Occipital lobe (tissue), 2 donors: ENCODE measurements around the gene RACK1. TPM values are rescaled to one million over a fixed set of nuclear protein-coding genes. Genes with fewer than 3 reads are reported as not detected.
"Not testable (repeated sequence)": the region's sequence is repeated elsewhere in the genome, so short reads cannot be mapped to it uniquely, and the experiment has no call there.

ENCODE experiments used
- DNase-seq: peaks from one replicate; lab custom pipeline; 2025; lab: John Stamatoyannopoulos, UW
- total RNA-seq: library from RNA; depleted of rRNA; stranded (reverse); fragments of >200 nt; gene quantifications from one replicate; pipeline ENCODE4 v1.2.3, GENCODE V29; 2014

Gene RACK1
- total RNA-seq: 2,761 TPM

DNA sequence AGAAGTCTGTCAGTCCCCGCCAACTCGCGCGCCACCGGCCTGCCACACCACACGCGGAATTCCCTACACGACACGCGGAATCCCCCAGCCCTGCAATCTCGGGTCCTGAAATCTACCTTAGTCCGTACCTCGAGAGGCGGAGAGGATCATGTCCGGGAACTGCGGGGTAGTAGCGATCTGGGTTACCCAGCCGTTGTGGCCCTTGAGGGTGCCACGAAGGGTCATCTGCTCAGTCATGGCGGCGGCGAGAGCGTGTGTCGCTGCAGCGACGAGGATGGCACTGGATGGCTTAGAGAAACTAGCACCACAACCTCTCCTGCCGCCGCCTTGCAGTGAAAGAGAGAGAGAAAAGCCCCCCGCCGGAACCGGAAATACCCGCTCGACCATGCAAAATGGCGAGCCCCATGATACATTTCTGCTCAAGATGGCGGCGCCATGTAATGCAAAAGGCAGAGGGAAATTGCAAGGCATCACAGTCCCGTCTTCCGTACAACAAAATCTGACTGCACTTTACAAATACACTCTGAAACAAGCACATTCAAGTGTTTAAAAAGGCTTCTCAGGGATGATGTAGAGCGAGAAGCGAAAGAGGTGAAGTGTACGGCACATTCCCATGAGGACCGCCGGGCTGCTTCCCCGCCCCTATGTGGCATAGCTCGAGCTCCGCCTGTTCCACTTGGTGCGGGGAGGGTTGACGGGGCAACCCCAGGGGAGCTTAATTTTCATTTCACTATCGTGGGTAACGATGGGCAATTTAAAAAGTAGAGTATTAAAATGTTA lies at the start of gene RACK1:
Gene RACK1 (minus strand): TSS at position 343 of the 780 bp plus-strand sequence. CDS start 106 bp downstream, at position 237.
- no peak for DNase-seq

DNA sequence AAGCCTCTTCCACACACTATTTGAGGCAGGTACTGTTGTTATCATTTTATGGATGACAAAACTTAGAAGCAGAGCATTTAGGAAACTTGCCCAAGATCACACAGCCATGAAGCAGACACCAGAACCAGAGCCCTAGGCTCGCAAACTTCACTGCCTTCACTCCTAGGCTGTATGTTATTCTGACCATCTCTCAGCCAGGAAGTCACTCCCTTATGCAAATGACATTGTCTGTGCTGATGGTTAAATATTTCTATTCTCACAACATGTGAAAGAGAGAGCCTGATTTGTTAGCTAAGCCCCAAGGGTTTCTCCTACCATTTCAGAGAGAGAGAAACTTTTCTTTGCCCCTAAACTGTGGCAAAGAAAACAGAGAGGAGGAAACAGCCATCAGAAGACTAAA lies 43.6 kb upstream of the RACK1 start:
- DNase-seq: not testable (repeated sequence)

DNA sequence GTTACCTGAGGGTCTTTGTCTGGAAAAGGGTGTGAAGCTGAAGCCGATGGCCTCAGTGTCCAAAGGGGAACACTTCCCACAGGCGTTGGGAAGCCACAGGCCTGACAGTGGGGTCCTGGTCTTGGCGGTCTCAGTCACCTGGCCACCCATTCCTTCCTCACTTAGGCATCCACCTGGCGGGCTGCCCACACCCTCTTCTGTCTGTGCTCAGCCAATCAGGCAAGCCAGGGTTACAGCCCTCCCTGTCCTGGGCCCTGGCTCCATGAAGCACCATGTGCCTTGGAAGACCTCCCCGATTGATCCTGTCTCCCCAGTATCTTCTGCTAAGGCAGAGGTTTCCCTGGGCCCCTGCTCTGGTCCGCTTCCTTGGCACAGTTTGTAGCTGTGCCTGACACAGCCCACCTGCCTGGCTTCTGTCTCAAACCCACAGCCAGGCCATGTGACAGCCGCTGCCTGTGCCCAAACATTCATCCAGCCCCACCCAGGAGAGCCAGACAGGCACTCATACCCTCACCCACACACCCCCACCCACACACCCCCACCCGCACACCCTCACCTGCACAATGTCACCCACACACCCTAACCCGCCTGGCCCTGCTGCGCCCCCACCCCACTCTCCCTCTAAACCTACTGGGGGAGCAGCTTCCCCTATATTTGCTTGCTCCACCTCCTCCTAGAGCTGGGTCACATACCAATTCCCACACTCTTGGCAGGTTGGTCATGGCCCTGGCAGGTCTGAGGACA lies 42.4 kb upstream of the RACK1 start:
- DNase-seq: not testable (repeated sequence)

DNA sequence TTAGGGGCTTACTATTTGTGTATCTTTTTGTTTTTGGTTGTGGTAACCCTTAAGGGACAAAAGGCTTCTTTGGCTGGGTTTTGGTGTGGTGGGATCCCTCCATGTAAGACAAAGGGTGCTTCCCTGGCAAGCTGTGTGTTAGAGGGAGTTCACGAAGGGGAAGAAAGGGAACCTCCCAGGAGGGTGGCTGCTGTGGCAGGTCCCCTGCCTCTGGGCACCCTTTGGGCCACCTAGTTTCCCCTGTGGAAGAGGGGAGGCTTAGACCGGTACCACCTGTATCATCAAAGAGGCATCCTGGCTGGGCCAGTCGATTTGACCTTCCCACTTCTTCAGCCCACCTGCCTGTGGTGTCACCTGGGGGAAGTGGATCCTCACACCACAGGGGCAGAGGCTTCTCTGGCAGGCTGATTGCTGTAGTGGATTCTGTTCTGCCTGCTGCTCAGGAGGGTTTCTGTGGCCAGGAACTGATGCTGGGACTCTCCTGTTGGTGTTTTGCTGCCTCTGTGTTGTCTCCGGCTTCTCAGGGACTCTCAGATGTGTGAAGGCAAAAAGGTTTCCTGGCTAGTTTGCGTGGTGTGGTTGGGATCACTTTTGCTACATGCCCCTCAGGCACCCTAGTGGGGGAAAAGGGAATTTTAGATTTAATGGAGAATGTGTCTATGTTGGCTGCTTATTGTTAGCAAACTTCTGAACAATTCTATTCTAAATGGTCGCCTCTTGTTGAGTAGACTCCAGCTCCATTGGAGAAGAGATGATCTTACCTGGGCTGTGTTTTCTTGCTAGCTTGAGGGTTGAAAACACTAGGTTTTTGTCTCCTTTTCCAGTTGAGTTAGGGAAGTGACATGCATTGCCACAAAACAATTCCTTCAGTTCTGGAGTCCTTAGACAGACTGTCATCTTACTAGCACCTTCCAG lies 40.4 kb upstream of the RACK1 start:
- DNase-seq: not testable (repeated sequence)

DNA sequence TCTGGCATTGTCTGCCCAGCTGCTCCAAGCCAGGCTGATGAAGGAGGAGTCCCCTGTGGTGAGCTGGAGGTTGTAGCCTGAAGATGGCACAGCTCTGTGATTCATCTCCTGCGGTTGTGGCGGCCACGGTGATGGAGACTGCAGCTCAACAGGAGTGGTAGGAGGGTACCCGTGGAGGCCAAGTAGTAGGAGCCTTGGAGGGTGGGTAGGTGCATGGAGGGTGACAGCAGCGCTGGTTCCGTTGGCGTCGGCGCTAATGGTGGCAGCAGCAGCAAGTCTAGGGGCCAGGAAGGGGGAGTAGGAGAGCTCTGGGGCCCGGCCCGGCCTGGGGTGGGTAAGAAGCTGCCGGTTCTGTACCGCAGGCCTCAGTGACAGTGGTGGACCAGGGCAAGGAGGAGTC lies 39.6 kb upstream of the RACK1 start:
- DNase-seq: no peak

DNA sequence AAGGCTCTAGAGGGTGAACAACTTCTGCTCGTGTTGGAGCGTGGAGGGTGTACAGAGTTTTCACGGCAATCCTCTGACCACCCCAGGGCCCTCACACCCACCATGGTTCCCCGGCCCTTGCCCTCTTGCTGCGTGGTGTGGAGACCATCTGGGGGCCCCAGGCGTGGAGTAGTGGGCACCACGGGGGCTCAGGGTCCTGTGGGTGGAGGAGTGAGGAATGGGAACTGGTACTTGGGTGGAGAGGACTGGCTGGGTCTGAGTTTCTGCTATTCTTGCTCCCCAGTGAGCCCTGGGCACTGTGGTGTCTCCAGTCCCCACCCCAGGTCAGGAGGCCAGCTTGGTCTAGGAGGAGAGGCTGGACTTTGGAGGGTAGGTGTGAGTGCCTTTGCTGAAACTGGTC lies 39.2 kb upstream of the RACK1 start:
- no peak for DNase-seq

DNA sequence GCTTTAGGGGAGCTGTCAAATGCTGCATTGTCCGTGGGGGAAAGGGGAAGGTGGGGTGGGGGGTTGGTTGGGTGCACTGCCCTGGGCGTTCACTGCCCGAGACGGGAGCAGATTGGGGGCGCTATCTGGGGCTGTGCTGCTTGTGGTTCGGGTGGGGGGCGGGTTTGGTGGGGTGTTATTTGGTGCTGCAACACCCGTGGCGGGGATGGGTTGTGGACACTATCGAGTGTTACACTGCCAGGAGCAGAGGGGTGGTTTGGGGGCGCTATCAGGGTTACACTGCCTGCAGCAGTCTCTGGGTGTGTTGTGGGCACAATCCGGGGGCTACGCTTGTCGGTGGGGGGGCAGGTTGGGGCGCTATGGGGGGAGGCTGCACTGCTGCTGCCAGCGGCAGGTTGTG lies 38.7 kb upstream of the RACK1 start:
- DNase-seq: not testable (repeated sequence)

DNA sequence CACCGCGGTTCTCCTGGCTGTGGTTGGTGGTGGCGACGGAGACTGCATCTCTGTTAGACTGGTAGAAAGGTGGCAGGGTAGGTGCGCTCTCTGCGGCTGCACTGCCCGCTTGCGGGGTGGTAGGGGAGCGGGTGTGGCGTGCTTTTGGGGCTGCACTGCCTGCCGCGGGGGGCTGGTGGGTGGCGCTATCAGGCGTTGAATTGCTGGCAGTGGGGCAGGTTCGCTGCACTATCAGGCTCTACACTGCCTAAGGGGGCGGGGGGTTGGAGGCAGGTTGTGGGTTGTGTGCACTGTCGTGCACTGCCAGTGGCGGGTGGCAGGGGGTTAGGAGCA lies 38.2 kb upstream of the RACK1 start:
- no peak for DNase-seq

DNA sequence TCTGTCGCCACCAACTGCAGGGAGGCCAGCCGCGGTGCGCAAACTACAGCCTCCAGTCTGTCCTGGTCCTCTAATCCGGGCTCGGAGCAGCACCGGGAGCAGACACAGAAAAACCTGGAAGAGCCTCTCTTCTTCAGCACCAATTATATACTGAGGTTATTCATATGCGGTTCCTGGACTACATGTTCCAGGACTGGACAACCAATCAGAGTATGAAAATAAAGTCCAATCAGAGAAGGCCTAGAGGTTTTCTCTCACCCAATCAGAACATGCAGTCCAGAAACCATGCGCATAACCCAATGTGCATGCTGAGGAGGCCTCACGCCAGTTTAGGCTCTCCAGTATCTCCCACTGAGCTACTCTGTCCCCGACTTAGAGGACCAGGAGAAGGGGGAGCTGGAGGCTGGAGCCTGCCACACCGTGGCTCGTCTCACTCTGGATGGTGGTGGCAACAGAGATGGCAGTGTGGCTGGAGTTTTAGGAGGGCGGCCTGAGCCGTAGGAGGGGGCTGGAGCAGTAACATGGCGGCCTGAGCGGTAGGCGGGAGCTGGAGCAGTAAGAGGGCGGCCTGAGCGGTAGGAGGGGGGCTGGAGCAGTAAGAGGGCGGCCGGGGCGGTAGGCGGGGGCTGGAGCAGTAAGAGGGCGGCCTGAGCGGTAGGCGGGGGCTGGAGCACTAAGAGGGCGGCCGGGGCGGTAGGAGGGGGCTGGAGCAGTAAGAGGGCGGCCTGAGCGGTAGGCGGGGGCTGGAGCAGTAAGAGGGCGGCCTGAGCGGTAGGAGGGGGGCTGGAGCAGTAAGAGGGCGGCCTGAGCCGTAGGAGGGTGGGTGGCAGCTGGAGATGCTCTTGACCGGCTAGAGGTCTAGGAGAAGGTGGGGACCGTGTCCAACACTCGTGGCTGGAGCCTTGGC lies 37.6 kb upstream of the RACK1 start:
- DNase-seq: no peak

DNA sequence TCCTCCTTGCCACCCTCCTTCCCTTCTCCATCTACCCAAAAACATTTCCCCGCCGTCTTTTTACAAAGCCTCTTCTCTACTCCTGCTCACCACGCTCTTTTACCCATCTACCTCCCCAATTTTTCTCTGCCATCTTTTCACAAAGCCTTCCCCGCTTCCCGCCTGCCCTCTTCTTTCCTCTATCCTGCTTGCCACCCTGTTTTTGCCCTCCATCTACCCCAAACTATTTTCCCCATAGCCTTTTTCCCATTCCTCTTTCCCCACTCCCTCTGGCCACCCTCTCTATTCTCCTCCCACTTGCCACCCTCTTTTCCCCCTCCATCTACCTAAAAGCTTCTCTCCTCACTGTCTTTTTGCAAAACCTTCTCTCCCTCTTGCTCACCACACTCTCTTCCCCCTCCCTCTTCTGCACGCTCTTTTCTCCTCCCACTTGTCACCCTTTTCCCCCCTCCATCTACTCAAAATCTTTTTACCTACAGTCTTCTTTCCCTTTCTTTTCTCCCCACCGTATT lies 36.6 kb upstream of the RACK1 start:
- DNase-seq: no peak

DNA sequence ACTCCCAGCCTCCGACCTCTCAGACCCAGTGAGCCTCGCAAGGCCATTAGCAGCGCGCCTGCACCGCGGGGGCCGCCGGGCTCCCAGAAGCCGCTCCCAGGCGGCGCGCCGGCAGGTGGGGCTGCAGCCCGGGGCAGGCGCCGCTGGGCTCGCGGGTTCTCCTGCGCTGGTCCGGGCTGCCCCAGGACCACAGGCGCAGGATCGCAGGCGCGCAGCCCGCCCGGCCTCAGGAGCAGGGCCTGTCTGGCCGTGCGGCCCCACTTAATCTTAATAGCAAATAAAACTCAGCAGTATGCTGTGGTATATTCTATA lies 29.7 kb upstream of the RACK1 start:
- not testable (repeated sequence) for DNase-seq

DNA sequence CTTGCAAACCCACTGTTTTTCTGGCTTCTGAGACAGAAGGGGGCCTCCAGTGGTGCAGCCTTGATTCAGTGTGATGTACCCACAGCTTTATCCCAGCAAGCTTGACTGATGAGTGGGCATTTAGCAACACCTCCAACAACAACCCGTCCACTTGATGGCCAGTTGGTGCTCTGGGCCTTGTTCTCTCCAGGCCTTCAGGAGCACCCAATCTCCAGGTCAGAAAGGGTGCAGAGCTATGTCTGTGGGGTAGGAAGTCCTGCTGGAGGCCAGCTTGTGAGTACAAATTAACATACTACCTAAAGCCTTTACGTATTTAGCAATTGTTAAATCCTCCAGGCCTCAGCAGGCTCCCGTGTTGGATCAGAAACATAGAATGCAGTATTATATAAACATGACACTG lies 27.4 kb upstream of the RACK1 start:
- no peak for DNase-seq

DNA sequence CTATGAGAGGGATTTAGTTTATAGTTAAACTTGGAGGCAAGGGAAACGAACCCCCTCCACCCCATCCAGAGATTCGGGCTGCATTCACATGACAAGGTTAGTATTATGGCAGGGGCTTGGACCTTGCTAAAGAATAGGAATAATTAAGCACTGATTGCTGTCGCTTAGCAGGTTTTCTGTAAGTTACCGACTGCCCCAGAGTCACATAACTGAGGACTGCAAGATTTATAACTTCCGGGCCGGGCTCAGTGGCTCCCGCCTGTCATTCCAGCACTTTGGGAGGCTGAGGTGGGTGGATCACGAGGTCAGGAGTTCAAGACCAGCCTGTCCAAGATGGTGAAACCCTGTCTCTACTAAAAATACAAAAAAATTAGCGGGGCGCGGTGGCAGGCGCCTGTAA lies 24.2 kb upstream of the RACK1 start:
- DNase-seq: not testable (repeated sequence)

DNA sequence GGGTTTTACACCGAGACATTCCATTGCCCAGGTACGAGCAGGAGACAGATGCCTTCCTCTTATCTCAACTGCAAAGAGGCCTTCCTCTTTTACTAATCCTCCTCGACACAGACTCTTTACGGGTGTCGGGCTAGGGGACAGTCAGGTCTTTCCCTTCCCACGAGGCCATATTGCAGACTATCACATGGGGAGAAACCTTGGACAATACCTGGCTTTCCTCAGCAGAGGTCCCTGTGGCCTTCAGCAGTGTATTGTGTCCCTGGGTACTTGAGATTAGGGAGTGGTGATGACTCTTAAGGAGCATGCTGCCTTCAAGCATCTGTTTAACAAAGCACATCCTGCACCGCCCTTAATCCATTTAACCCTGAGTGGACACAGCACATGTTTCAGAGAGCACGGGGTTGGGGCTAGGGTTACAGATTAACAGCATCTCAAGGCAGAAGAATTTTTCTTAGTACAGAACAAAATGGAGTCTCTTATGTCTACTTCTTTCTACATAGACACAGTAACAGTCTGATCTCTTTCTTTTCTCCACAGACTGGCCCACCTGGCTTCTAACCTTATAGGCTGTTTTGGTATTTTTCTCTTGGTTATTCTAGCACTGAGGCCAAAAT lies 23.7 kb upstream of the RACK1 start:
- not testable (repeated sequence) for DNase-seq

DNA sequence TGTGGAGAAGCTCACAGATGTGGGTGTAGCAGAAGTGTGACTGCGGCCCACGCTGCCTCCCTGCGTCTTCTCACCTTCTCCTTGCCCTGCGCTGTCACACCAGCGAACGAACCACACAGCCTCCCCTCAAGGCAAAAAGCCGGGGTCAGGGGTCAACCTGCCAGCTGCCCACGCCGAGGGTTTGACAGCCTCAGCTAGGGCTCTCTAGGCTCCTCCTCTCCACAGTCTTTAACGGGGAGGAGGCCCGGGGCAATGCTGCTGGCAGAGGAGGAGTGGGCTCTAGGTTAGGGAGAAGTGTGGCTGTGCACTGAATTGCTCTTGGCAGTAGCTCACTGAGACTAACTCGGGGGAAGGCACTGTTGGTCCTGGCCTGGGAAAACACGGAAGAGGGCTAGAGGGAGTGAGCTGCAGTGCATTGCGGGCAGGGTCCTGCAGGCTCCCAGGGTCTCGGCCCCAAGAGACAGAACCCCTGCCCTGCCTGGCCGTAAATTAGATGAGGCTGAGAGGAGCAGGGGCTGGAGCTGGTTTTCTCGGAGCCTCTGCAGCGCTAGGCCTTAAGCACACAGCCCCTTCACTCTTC lies 21.5 kb upstream of the RACK1 start:
- no peak for DNase-seq

DNA sequence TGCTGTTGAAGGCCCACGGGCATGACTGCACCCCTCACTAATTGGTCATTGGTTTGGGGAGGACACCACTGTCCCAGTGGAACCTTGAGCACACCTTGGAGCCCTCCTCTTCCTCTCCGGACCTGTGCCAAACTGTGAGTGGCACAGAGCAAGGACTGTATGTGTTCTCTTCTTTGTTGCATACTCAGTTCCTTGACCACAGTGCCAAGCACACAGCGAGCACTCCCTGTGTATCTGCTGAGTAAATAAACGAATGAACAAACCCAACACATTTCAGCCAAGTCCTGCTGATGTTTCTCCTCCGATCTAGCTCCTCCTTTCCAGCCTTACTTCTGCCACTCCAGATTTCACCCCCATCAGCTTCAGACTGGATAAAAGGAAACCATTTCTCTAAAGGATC lies 19.9 kb upstream of the RACK1 start:
- DNase-seq: no peak

DNA sequence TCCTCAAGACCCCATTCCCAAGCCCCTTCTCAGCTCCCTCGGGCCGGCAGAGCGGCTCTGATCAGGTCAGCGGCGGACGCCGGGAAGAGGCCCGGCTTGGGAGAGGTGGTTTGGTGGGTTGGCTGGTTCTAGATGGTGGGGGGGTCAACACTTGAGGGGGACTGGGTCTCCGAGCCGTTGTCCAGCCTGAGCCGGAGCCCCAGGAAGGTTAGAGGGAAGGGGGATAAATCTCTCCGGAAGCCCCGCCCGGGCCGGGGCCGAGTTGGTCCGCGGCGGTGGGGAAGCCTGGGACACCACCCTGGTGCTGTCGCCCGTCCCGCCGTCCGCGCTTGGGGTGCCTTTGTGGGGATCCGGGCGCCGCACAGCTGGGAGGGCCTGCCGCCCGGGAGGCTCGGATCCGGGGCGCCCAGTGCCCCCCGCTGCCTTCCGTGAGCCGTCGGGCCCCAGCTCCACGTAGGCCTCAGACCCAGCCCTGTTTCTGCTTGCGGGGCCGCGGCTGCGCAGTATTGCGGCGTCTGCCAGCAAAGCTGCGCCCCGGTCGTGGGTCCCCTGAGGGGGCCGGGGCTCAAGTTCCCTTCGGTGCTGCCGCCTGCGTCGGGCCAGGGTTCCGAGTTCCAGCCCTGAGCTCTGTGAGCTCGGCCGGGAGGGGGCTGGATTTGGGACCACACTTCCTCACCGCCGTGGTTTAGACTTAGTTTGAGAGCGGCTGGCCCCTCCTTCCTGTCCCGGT lies 17.8 kb upstream of the RACK1 start:
- DNase-seq: no peak

DNA sequence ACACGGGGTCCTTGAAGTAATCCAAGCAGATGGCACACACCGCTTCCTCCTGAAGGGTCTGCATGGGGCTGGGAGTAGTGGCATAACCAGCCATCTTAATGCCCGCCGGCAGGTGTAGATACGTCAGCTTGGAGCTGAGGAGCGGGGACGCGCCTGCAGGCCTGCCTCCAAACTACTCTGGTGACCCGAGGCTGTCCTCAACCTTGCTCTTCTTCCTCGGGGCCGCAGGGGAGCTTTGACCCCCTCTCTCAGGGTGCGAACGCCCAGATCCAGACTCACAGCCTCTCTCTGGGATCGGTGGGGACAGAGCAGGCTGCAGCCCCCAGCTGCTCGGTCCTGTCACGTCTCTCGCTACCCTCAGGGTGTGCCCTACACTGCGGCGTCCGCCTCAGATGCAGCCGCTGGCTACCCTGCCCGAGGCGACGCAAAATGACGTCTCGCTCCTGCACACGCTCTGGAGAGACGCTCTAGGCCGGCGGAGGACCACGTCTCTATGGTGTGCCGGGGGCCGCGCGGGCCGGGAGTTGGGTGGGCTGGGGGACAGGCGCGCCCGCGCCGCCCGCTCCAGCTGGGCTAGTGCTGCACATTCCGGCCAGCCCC lies 17.1 kb upstream of the RACK1 start, which contains the start of gene TRIM52:
Gene TRIM52 (minus strand): TSS at position 424 of the 600 bp plus-strand sequence. CDS start 330 bp downstream, at position 94.
- DNase-seq: no peak
